ENCODE results near the gene PPP1R37.

The PPP1R37 gene

GRCh38 chr19:45139286-45140143, 46.5 kb downstream of the PPP1R37 start:
- Histone ChIP-seq H3K18ac (ENCODE audit: low read length) (peak overlapping the region; percentile 8), H2BK12ac (ENCODE audit: low read length) (no peak overlapping the region), H3K27me3 (ENCODE audit: control insufficient read depth in 3 of 3, insufficient read depth in 3 of 3, low read depth in 1 of 3, low read length in 3 of 3) (no peaks in the 10 kb centered on the region), H3K23ac (ENCODE audit: low read depth, low read length, poor library complexity) (peak overlapping the region; percentile 31), H2BK15ac (ENCODE audit: low read length) (no peak overlapping the region), H2BK120ac (ENCODE audit: low read depth, low read length) (no peak overlapping the region), H3K27ac (replicated peaks; ENCODE audit: low read length) (no peak overlapping the region), H3K36me3 (replicated peaks in 1 of 2; ENCODE audit: control insufficient read depth in 2 of 2, insufficient read depth in 2 of 2, low read length in 2 of 2) (peaks cover 20 to 38% of the 10 kb centered on the region in 2 donors), H2AFZ (ENCODE audit: low read length) (no peak overlapping the region), H3K4me2 (ENCODE audit: insufficient read depth, low read length, poor library complexity, severe bottlenecking) (no peak overlapping the region), H3K79me1 (ENCODE audit: low read depth, low read length) (peaks cover 24% of the 10 kb centered on the region), H4K91ac (ENCODE audit: low read depth, low read length, poor library complexity) (no peak overlapping the region), H3K4me1 (ENCODE audit: control insufficient read depth in 2 of 2, insufficient read depth in 1 of 2, low read depth in 1 of 2, low read length in 2 of 2) (peaks cover 13 to 19% of the 10 kb centered on the region in 2 donors), H2BK5ac (ENCODE audit: low read length) (no peak overlapping the region), H3K4ac (ENCODE audit: low read length) (no peak overlapping the region), H4K8ac (ENCODE audit: low read depth, low read length) (peak overlapping the region; percentile 43), H2AK5ac (ENCODE audit: low read depth, low read length) (peak overlapping the region; percentile 52), H3K9me3 (replicated peaks in 1 of 2; ENCODE audit: control insufficient read depth in 2 of 2, insufficient read depth in 1 of 2, low read depth in 1 of 2, low read length in 2 of 2) (peaks cover 0 to 2% of the 10 kb centered on the region in 2 donors), H3K9ac (ENCODE audit: low read depth, low read length, poor library complexity) (no peak overlapping the region), H3K14ac (ENCODE audit: low read length) (no peak overlapping the region), H3K4me3 (ENCODE audit: low read length in 2 of 2) (peak overlapping the region in 1 of 2 donors; percentile 26)
- WGBS, 2 donors (ENCODE audit: extremely low coverage in 2 of 2, insufficient read length in 2 of 2, insufficient replicate concordance in 1 of 2) = no CpG with 5 or more reads among the region's 24 CpGs
- DNase-seq (ENCODE audit: low spot score) = no peak

- H3K4me1 ChIP-seq (ENCODE audit: control insufficient read depth in 2 of 2, insufficient read depth in 1 of 2, low read depth in 1 of 2, low read length in 2 of 2) = peaks cover 13 to 19% of the 10 kb centered on the region in 2 donors
- H3K27ac ChIP-seq (replicated peaks; ENCODE audit: low read length) = no peak overlapping the region
- no peak overlapping the region for H2BK12ac ChIP-seq (ENCODE audit: low read length)
- no peak overlapping the region for H3K4ac ChIP-seq (ENCODE audit: low read length)
- no peak overlapping the region for H2BK5ac ChIP-seq (ENCODE audit: low read length)
- H4K8ac ChIP-seq (ENCODE audit: low read depth, low read length) = peak overlapping the region; percentile 43
- peaks cover 0 to 2% of the 10 kb centered on the region in 2 donors for H3K9me3 ChIP-seq (replicated peaks in 1 of 2; ENCODE audit: control insufficient read depth in 2 of 2, insufficient read depth in 1 of 2, low read depth in 1 of 2, low read length in 2 of 2)
- DNase-seq (ENCODE audit: low spot score) = no peak
- H3K36me3 ChIP-seq (replicated peaks in 1 of 2; ENCODE audit: control insufficient read depth in 2 of 2, insufficient read depth in 2 of 2, low read length in 2 of 2) = peaks cover 20 to 44% of the 10 kb centered on the region in 2 donors
- H4K91ac ChIP-seq (ENCODE audit: low read depth, low read length, poor library complexity) = no peak overlapping the region
- no peak overlapping the region for H3K9ac ChIP-seq (ENCODE audit: low read depth, low read length, poor library complexity)
- no peak overlapping the region for H3K4me2 ChIP-seq (ENCODE audit: insufficient read depth, low read length, poor library complexity, severe bottlenecking)
- H2BK15ac ChIP-seq (ENCODE audit: low read length) = no peak overlapping the region
- H3K79me1 ChIP-seq (ENCODE audit: low read depth, low read length) = peaks cover 28% of the 10 kb centered on the region
- no peak overlapping the region for H2AFZ ChIP-seq (ENCODE audit: low read length)
- H3K4me3 ChIP-seq (ENCODE audit: low read length in 2 of 2) = peak overlapping the region in 1 of 2 donors; percentile 26
- peak overlapping the region; percentile 31 for H3K23ac ChIP-seq (ENCODE audit: low read depth, low read length, poor library complexity)
- H3K27me3 ChIP-seq (ENCODE audit: control insufficient read depth in 3 of 3, insufficient read depth in 3 of 3, low read depth in 1 of 3, low read length in 3 of 3) = no peaks in the 10 kb centered on the region
- H2BK120ac ChIP-seq (ENCODE audit: low read depth, low read length) = no peak overlapping the region
- no peak overlapping the region for H3K18ac ChIP-seq (ENCODE audit: low read length)
- H2AK5ac ChIP-seq (ENCODE audit: low read depth, low read length) = peak overlapping the region; percentile 52
- no CpG with 5 or more reads among the region's 8 CpGs for WGBS, 2 donors (ENCODE audit: extremely low coverage in 2 of 2, insufficient read length in 2 of 2, insufficient replicate concordance in 1 of 2)
- H3K14ac ChIP-seq (ENCODE audit: low read length) = no peak overlapping the region
Observed at GRCh38 chr19:45140144-45140503, 47.1 kb downstream of the PPP1R37 start.

- WGBS, 2 donors (ENCODE audit: extremely low coverage in 2 of 2, insufficient read length in 2 of 2, insufficient replicate concordance in 1 of 2) = no CpG with 5 or more reads among the region's 11 CpGs
- Histone ChIP-seq H3K27ac (replicated peaks; ENCODE audit: low read length) (no peak overlapping the region), H2BK5ac (ENCODE audit: low read length) (no peak overlapping the region)
Observed at GRCh38 chr19:45140533-45140932, 47.6 kb downstream of the PPP1R37 start.

GRCh38 chr19:45141203-45141900, 48.4 kb downstream of the PPP1R37 start:
- no peak overlapping the region for H3K18ac ChIP-seq (ENCODE audit: low read length)
- H3K4ac ChIP-seq (ENCODE audit: low read length) = no peak overlapping the region
- peaks cover 24% of the 10 kb centered on the region for H3K79me1 ChIP-seq (ENCODE audit: low read depth, low read length)
- peak overlapping the region; percentile 21 for H3K9ac ChIP-seq (ENCODE audit: low read depth, low read length, poor library complexity)
- H2AFZ ChIP-seq (ENCODE audit: low read length) = no peak overlapping the region
- H3K4me2 ChIP-seq (ENCODE audit: insufficient read depth, low read length, poor library complexity, severe bottlenecking) = no peak overlapping the region
- no peak overlapping the region for H3K14ac ChIP-seq (ENCODE audit: low read length)
- no peak overlapping the region for H4K91ac ChIP-seq (ENCODE audit: low read depth, low read length, poor library complexity)
- H2AK5ac ChIP-seq (ENCODE audit: low read depth, low read length) = no peak overlapping the region
- H3K4me3 ChIP-seq (ENCODE audit: low read length in 2 of 2) = no peak overlapping the region
- H2BK15ac ChIP-seq (ENCODE audit: low read length) = no peak overlapping the region
- no peak overlapping the region for H2BK120ac ChIP-seq (ENCODE audit: low read depth, low read length)
- H4K8ac ChIP-seq (ENCODE audit: low read depth, low read length) = no peak overlapping the region
- no CpG with 5 or more reads among the region's 28 CpGs for WGBS, 2 donors (ENCODE audit: extremely low coverage in 2 of 2, insufficient read length in 2 of 2, insufficient replicate concordance in 1 of 2)
- H3K27ac ChIP-seq (replicated peaks; ENCODE audit: low read length) = no peak overlapping the region
- H3K4me1 ChIP-seq (ENCODE audit: control insufficient read depth in 2 of 2, insufficient read depth in 1 of 2, low read depth in 1 of 2, low read length in 2 of 2) = peaks cover 8 to 16% of the 10 kb centered on the region in 2 donors
- H3K9me3 ChIP-seq (replicated peaks in 1 of 2; ENCODE audit: control insufficient read depth in 2 of 2, insufficient read depth in 1 of 2, low read depth in 1 of 2, low read length in 2 of 2) = peaks cover 0 to 2% of the 10 kb centered on the region in 2 donors
- H3K27me3 ChIP-seq (ENCODE audit: control insufficient read depth in 3 of 3, insufficient read depth in 3 of 3, low read depth in 1 of 3, low read length in 3 of 3) = no peaks in the 10 kb centered on the region
- peaks cover 21 to 54% of the 10 kb centered on the region in 2 donors for H3K36me3 ChIP-seq (replicated peaks in 1 of 2; ENCODE audit: control insufficient read depth in 2 of 2, insufficient read depth in 2 of 2, low read length in 2 of 2)
- H2BK5ac ChIP-seq (ENCODE audit: low read length) = no peak overlapping the region
- no peak overlapping the region for H3K23ac ChIP-seq (ENCODE audit: low read depth, low read length, poor library complexity)
- no peak for DNase-seq (ENCODE audit: low spot score)
- H2BK12ac ChIP-seq (ENCODE audit: low read length) = no peak overlapping the region

More at GRCh38 chr19:45140533-45140932, 47.6 kb downstream of the PPP1R37 start:
- Histone ChIP-seq H2BK12ac (ENCODE audit: low read length) (no peak overlapping the region), H2AK5ac (ENCODE audit: low read depth, low read length) (no peak overlapping the region), H3K18ac (ENCODE audit: low read length) (no peak overlapping the region), H3K23ac (ENCODE audit: low read depth, low read length, poor library complexity) (no peak overlapping the region), H2BK120ac (ENCODE audit: low read depth, low read length) (no peak overlapping the region), H2BK15ac (ENCODE audit: low read length) (no peak overlapping the region), H4K8ac (ENCODE audit: low read depth, low read length) (no peak overlapping the region), H3K27me3 (ENCODE audit: control insufficient read depth in 3 of 3, insufficient read depth in 3 of 3, low read depth in 1 of 3, low read length in 3 of 3) (no peaks in the 10 kb centered on the region), H2AFZ (ENCODE audit: low read length) (no peak overlapping the region), H3K79me1 (ENCODE audit: low read depth, low read length) (peaks cover 24% of the 10 kb centered on the region), H3K4me2 (ENCODE audit: insufficient read depth, low read length, poor library complexity, severe bottlenecking) (no peak overlapping the region), H3K4me1 (ENCODE audit: control insufficient read depth in 2 of 2, insufficient read depth in 1 of 2, low read depth in 1 of 2, low read length in 2 of 2) (peaks cover 13 to 19% of the 10 kb centered on the region in 2 donors), H3K4me3 (ENCODE audit: low read length in 2 of 2) (no peak overlapping the region), H3K14ac (ENCODE audit: low read length) (no peak overlapping the region), H3K9me3 (replicated peaks in 1 of 2; ENCODE audit: control insufficient read depth in 2 of 2, insufficient read depth in 1 of 2, low read depth in 1 of 2, low read length in 2 of 2) (peaks cover 0 to 2% of the 10 kb centered on the region in 2 donors), H4K91ac (ENCODE audit: low read depth, low read length, poor library complexity) (no peak overlapping the region), H3K36me3 (replicated peaks in 1 of 2; ENCODE audit: control insufficient read depth in 2 of 2, insufficient read depth in 2 of 2, low read length in 2 of 2) (peaks cover 20 to 48% of the 10 kb centered on the region in 2 donors), H3K9ac (ENCODE audit: low read depth, low read length, poor library complexity) (no peak overlapping the region), H3K4ac (ENCODE audit: low read length) (no peak overlapping the region)
- no peak for DNase-seq (ENCODE audit: low spot score)
